Astrocyte (in vitro differentiated cells and primary cell): Measurements from ENCODE around the gene ALK.

Experiments used
- EZH2 ChIP-seq: IDR thresholded peaks from 2 replicates; pipeline ENCODE4 v1.6.1; 2012; ENCODE audit warnings: mild to moderate bottlenecking, low read length, inconsistent platforms; ENCODE audit not compliant: insufficient read depth
- TF ChIP-seq, protein P1 (sequence below): IDR thresholded peaks from 2 replicates; pipeline ENCODE4 v1.5.1; 2011; ENCODE audit warnings: low read depth, mild to moderate bottlenecking, inconsistent platforms, low read length, moderate library complexity; ENCODE audit not compliant: insufficient read depth

DNA sequence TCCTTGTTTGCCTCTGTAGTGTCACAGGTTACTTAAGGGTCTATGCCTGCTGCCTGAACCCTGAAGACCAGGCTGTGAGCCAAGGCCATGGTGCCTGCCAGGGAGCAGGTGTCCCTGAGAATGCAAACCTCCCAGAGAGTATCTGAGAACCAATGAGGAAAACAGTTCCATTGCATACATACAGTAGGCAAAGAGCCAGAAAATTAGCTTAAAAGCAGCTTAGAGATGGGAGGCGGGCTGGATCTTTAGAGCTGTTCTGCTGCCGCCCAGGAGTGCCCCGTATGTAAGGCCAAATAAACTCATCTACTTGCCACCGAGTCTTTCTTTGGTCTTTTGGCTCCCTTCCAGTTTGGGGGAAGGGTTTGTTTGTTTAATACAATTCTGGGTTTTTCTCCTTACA, 478.2 kb downstream of the ALK start:
- TF ChIP-seq, protein P1, sequence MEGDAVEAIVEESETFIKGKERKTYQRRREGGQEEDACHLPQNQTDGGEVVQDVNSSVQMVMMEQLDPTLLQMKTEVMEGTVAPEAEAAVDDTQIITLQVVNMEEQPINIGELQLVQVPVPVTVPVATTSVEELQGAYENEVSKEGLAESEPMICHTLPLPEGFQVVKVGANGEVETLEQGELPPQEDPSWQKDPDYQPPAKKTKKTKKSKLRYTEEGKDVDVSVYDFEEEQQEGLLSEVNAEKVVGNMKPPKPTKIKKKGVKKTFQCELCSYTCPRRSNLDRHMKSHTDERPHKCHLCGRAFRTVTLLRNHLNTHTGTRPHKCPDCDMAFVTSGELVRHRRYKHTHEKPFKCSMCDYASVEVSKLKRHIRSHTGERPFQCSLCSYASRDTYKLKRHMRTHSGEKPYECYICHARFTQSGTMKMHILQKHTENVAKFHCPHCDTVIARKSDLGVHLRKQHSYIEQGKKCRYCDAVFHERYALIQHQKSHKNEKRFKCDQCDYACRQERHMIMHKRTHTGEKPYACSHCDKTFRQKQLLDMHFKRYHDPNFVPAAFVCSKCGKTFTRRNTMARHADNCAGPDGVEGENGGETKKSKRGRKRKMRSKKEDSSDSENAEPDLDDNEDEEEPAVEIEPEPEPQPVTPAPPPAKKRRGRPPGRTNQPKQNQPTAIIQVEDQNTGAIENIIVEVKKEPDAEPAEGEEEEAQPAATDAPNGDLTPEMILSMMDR, result no peak
- no peak for TF ChIP-seq EZH2
